ENCODE measurements around the gene DNMT3L.
"Not testable (repeated sequence)": the region's sequence is repeated elsewhere in the genome, so short reads cannot be mapped to it uniquely, and the experiment has no call there.

Gene DNMT3L

GRCh38 chr21:44283211-44283785 lies 21.6 kb upstream of the DNMT3L start:
- DNase-seq; POLR2A ChIA-PET; H3K27ac ChIP-seq (ENCODE audit: insufficient read depth in 1 of 2, low read depth in 1 of 2, low read length in 2 of 2, poor library complexity in 1 of 2, severe bottlenecking in 2 of 2); H3K27me3 ChIP-seq (replicated peaks in 2 of 5; ENCODE audit: control insufficient read depth in 4 of 5, insufficient read depth in 5 of 5, low read length in 4 of 5); H3K36me3 ChIP-seq (ENCODE audit: control insufficient read depth in 4 of 4, insufficient read depth in 4 of 4, low read length in 3 of 4); H3K9me3 ChIP-seq (ENCODE audit: control extremely low read depth in 1 of 5, control insufficient read depth in 4 of 5, insufficient read depth in 2 of 5, low read depth in 1 of 5, low read length in 4 of 5); H3K4me3 ChIP-seq (ENCODE audit: control insufficient read depth in 1 of 7, extremely low read depth in 1 of 7, insufficient read depth in 4 of 7, low read depth in 2 of 7, low read length in 6 of 7): not testable (repeated sequence)
- H3K4me1 ChIP-seq (ENCODE audit: control extremely low read depth in 1 of 4, control insufficient read depth in 4 of 4, insufficient read depth in 4 of 4, low read length in 3 of 4): peaks cover 0 to 22% (median 16%) of the 10 kb centered on the region in 4 experiments
- WGBS (ENCODE audit: insufficient coverage): 29% methylated on average over 3 of the region's 11 CpGs
- CTCF ChIA-PET: interaction anchor here (1.1 kb wide), 1 partner anchor 15 kb away, joined by 5 read pairs; no protein-coding TSS in a partner anchor

GRCh38 chr21:44282370-44282769 lies 20.7 kb upstream of the DNMT3L start:
- Histone ChIP-seq H3K27me3 (replicated peaks in 2 of 5; ENCODE audit: control insufficient read depth in 4 of 5, insufficient read depth in 5 of 5, low read length in 4 of 5) (no peaks in the 10 kb centered on the region), H3K36me3 (ENCODE audit: control insufficient read depth in 4 of 4, insufficient read depth in 4 of 4, low read length in 3 of 4) (no peaks in the 10 kb centered on the region), H3K27ac (ENCODE audit: insufficient read depth in 1 of 2, low read depth in 1 of 2, low read length in 2 of 2, poor library complexity in 1 of 2, severe bottlenecking in 2 of 2) (no peak overlapping the region), H3K4me3 (ENCODE audit: control insufficient read depth in 1 of 7, extremely low read depth in 1 of 7, insufficient read depth in 4 of 7, low read depth in 2 of 7, low read length in 6 of 7) (no peak overlapping the region), H3K4me1 (ENCODE audit: control extremely low read depth in 1 of 4, control insufficient read depth in 4 of 4, insufficient read depth in 4 of 4, low read length in 3 of 4) (peaks cover 0 to 22% (median 16%) of the 10 kb centered on the region in 4 experiments), H3K9me3 (ENCODE audit: control extremely low read depth in 1 of 5, control insufficient read depth in 4 of 5, insufficient read depth in 2 of 5, low read depth in 1 of 5, low read length in 4 of 5) (no peaks in the 10 kb centered on the region)
- WGBS (ENCODE audit: insufficient coverage): 99% methylated on average over 8 of the region's 9 CpGs
- CTCF ChIA-PET: interaction anchor here (0.9 kb wide), 1 partner anchor 15 kb away, joined by 3 read pairs; no protein-coding TSS in a partner anchor
- DNase-seq: no peak
- POLR2A ChIA-PET: no interaction called here

- DNase-seq: no peak
- H3K27ac ChIP-seq (ENCODE audit: insufficient read depth in 1 of 2, low read depth in 1 of 2, low read length in 2 of 2, poor library complexity in 1 of 2, severe bottlenecking in 2 of 2): no peak overlapping the region
- H3K9me3 ChIP-seq (ENCODE audit: control extremely low read depth in 1 of 5, control insufficient read depth in 4 of 5, insufficient read depth in 2 of 5, low read depth in 1 of 5, low read length in 4 of 5): no peaks in the 10 kb centered on the region
- H3K4me3 ChIP-seq (ENCODE audit: control insufficient read depth in 1 of 7, extremely low read depth in 1 of 7, insufficient read depth in 4 of 7, low read depth in 2 of 7, low read length in 6 of 7): no peak overlapping the region
- ChIA-PET CTCF (interaction anchor here (0.9 kb wide), 1 partner anchor 15 kb away, joined by 3 read pairs; no protein-coding TSS in a partner anchor), POLR2A (no interaction called here)
- H3K27me3 ChIP-seq (replicated peaks in 2 of 5; ENCODE audit: control insufficient read depth in 4 of 5, insufficient read depth in 5 of 5, low read length in 4 of 5): no peaks in the 10 kb centered on the region
- H3K36me3 ChIP-seq (ENCODE audit: control insufficient read depth in 4 of 4, insufficient read depth in 4 of 4, low read length in 3 of 4): no peaks in the 10 kb centered on the region
- peaks cover 0 to 22% (median 16%) of the 10 kb centered on the region in 4 experiments for H3K4me1 ChIP-seq (ENCODE audit: control extremely low read depth in 1 of 4, control insufficient read depth in 4 of 4, insufficient read depth in 4 of 4, low read length in 3 of 4)
- 98% methylated on average over 9 of the region's 9 CpGs for WGBS (ENCODE audit: insufficient coverage)
These were observed 20.1 kb upstream of the DNMT3L start for GRCh38 chr21:44281801-44282200.

- no peaks in the 10 kb centered on the region for H3K27me3 ChIP-seq (replicated peaks in 2 of 5; ENCODE audit: control insufficient read depth in 4 of 5, insufficient read depth in 5 of 5, low read length in 4 of 5)
These were observed 17.9 kb upstream of the DNMT3L start for GRCh38 chr21:44279354-44280260.

GRCh38 chr21:44275041-44275440 lies 13.3 kb upstream of the DNMT3L start:
- ChIA-PET POLR2A (no interaction called here), CTCF (no interaction called here)
- Histone ChIP-seq H3K4me1 (ENCODE audit: control extremely low read depth in 1 of 4, control insufficient read depth in 4 of 4, insufficient read depth in 4 of 4, low read length in 3 of 4) (no peaks in the 10 kb centered on the region), H3K9me3 (ENCODE audit: control extremely low read depth in 1 of 5, control insufficient read depth in 4 of 5, insufficient read depth in 2 of 5, low read depth in 1 of 5, low read length in 4 of 5) (no peaks in the 10 kb centered on the region), H3K27ac (ENCODE audit: insufficient read depth in 1 of 2, low read depth in 1 of 2, low read length in 2 of 2, poor library complexity in 1 of 2, severe bottlenecking in 2 of 2) (no peak overlapping the region), H3K36me3 (ENCODE audit: control insufficient read depth in 4 of 4, insufficient read depth in 4 of 4, low read length in 3 of 4) (no peaks in the 10 kb centered on the region), H3K4me3 (ENCODE audit: control insufficient read depth in 1 of 7, extremely low read depth in 1 of 7, insufficient read depth in 4 of 7, low read depth in 2 of 7, low read length in 6 of 7) (no peak overlapping the region), H3K27me3 (replicated peaks in 2 of 5; ENCODE audit: control insufficient read depth in 4 of 5, insufficient read depth in 5 of 5, low read length in 4 of 5) (no peaks in the 10 kb centered on the region)
- no peak for DNase-seq
- WGBS (ENCODE audit: insufficient coverage): 90% methylated on average over 5 of the region's 5 CpGs

More at GRCh38 chr21:44279354-44280260, 17.9 kb upstream of the DNMT3L start:
- peaks cover 0 to 12% (median 11%) of the 10 kb centered on the region in 4 experiments for H3K4me1 ChIP-seq (ENCODE audit: control extremely low read depth in 1 of 4, control insufficient read depth in 4 of 4, insufficient read depth in 4 of 4, low read length in 3 of 4)
- ChIA-PET CTCF (interaction anchor here (1.1 kb wide), 1 partner anchor 12 kb away, joined by 4 read pairs; no protein-coding TSS in a partner anchor), POLR2A (no interaction called here)
- DNase-seq: no peak
- H3K9me3 ChIP-seq (ENCODE audit: control extremely low read depth in 1 of 5, control insufficient read depth in 4 of 5, insufficient read depth in 2 of 5, low read depth in 1 of 5, low read length in 4 of 5): no peaks in the 10 kb centered on the region
- H3K4me3 ChIP-seq (ENCODE audit: control insufficient read depth in 1 of 7, extremely low read depth in 1 of 7, insufficient read depth in 4 of 7, low read depth in 2 of 7, low read length in 6 of 7): no peak overlapping the region
- 91% methylated on average over 17 of the region's 19 CpGs for WGBS (ENCODE audit: insufficient coverage)
- no peaks in the 10 kb centered on the region for H3K36me3 ChIP-seq (ENCODE audit: control insufficient read depth in 4 of 4, insufficient read depth in 4 of 4, low read length in 3 of 4)
- no peak overlapping the region for H3K27ac ChIP-seq (ENCODE audit: insufficient read depth in 1 of 2, low read depth in 1 of 2, low read length in 2 of 2, poor library complexity in 1 of 2, severe bottlenecking in 2 of 2)

GRCh38 chr21:44273046-44273445 lies 11.3 kb upstream of the DNMT3L start:
- Histone ChIP-seq H3K27me3 (replicated peaks in 2 of 5; ENCODE audit: control insufficient read depth in 4 of 5, insufficient read depth in 5 of 5, low read length in 4 of 5) (no peaks in the 10 kb centered on the region), H3K9me3 (ENCODE audit: control extremely low read depth in 1 of 5, control insufficient read depth in 4 of 5, insufficient read depth in 2 of 5, low read depth in 1 of 5, low read length in 4 of 5) (no peaks in the 10 kb centered on the region), H3K4me1 (ENCODE audit: control extremely low read depth in 1 of 4, control insufficient read depth in 4 of 4, insufficient read depth in 4 of 4, low read length in 3 of 4) (no peaks in the 10 kb centered on the region), H3K27ac (ENCODE audit: insufficient read depth in 1 of 2, low read depth in 1 of 2, low read length in 2 of 2, poor library complexity in 1 of 2, severe bottlenecking in 2 of 2) (no peak overlapping the region), H3K4me3 (ENCODE audit: control insufficient read depth in 1 of 7, extremely low read depth in 1 of 7, insufficient read depth in 4 of 7, low read depth in 2 of 7, low read length in 6 of 7) (no peak overlapping the region), H3K36me3 (ENCODE audit: control insufficient read depth in 4 of 4, insufficient read depth in 4 of 4, low read length in 3 of 4) (no peaks in the 10 kb centered on the region)
- POLR2A ChIA-PET: no interaction called here
- 100% methylated on average over 6 of the region's 7 CpGs for WGBS (ENCODE audit: insufficient coverage)
- CTCF ChIA-PET: interaction anchor here (1.9 kb wide), 1 partner anchor 25 kb away, joined by 5 read pairs; no protein-coding TSS in a partner anchor
- DNase-seq: no peak
